Skeletal muscle satellite cell (primary cell): ENCODE measurements around the gene CTRB1.

Source experiments
- H3K27me3 ChIP-seq: 2 replicates; pipeline ENCODE4 v1.7.0; 2013; ENCODE audit warnings: low read length; ENCODE audit not compliant: control insufficient read depth, insufficient read depth
- H3K36me3 ChIP-seq: 2 replicates; pipeline ENCODE4 v1.7.0; 2013; ENCODE audit warnings: mild to moderate bottlenecking, control low read depth, low read length; ENCODE audit not compliant: insufficient read depth
- H3K4me1 ChIP-seq: 2 replicates; pipeline ENCODE4 v1.7.0; 2013; ENCODE audit warnings: low read length; ENCODE audit not compliant: control insufficient read depth, insufficient read depth
- H3K4me2 ChIP-seq: 2 replicates; pipeline ENCODE4 v1.7.0; 2013; ENCODE audit warnings: mild to moderate bottlenecking, low read length
- H3K4me3 ChIP-seq: 2 replicates; pipeline ENCODE4 v1.7.0; 2013; ENCODE audit warnings: low read length
- H3K9ac ChIP-seq: 2 replicates; pipeline ENCODE4 v1.7.0; 2013; ENCODE audit warnings: mild to moderate bottlenecking, low read depth, low read length, moderate library complexity
- H3K9me3 ChIP-seq: replicated peaks from 2 replicates; pipeline ENCODE4 v1.7.0; 2013; ENCODE audit warnings: mild to moderate bottlenecking, control low read depth, low read length

Gene CTRB1

GRCh38 chr16:75254359-75254837, 35.6 kb downstream of the CTRB1 start:
- H3K9ac ChIP-seq = peak overlapping the region; percentile 73
- peaks cover 69% of the 10 kb centered on the region for H3K4me1 ChIP-seq
- peaks cover 20% of the 10 kb centered on the region for H3K36me3 ChIP-seq
- H3K4me3 ChIP-seq = peak overlapping the region; percentile 30
- no peaks in the 10 kb centered on the region for H3K27me3 ChIP-seq
- H3K4me2 ChIP-seq = peak overlapping the region; percentile 75
- H3K9me3 ChIP-seq = no peaks in the 10 kb centered on the region

DNA sequence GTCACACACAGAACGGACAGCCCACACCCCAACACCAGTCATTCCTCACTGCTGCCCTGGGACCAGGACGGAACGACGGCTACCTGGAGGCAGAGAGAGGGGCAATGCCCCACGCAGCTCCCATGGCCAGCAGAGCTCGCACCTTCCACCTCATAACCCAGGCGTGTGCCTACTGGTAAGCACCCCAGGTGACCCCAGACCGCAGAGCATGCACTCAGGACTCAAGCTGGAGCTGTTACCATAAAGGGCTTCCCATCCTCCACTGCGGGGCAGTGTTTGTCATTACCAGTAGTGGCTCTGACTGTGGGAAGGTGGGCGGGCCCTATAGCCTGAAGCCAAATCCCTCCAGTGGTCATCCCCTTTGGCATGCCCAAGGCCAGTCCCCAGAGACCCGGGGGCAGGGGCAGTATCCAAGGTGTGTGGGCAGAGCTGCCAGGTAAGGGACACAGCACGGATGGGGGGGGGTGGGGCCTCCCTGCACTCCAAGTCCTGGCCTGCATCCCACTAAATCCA, 37.3 kb downstream of the CTRB1 start:
- Histone ChIP-seq H3K27me3 (no peaks in the 10 kb centered on the region), H3K36me3 (peaks cover 20% of the 10 kb centered on the region), H3K4me1 (peaks cover 63% of the 10 kb centered on the region), H3K4me2 (no peak overlapping the region), H3K9ac (peak overlapping the region; percentile 14), H3K4me3 (no peak overlapping the region), H3K9me3 (no peaks in the 10 kb centered on the region)

GRCh38 chr16:75256696-75257343, 38.0 kb downstream of the CTRB1 start:
- no peaks in the 10 kb centered on the region for H3K27me3 ChIP-seq

GRCh38 chr16:75257886-75258806, 39.4 kb downstream of the CTRB1 start:
- Histone ChIP-seq H3K27me3 (no peaks in the 10 kb centered on the region), H3K4me2 (peak overlapping the region; percentile 20), H3K36me3 (peaks cover 29% of the 10 kb centered on the region), H3K9ac (no peak overlapping the region), H3K4me3 (no peak overlapping the region), H3K4me1 (peaks cover 63% of the 10 kb centered on the region), H3K9me3 (no peaks in the 10 kb centered on the region)

More at GRCh38 chr16:75256696-75257343, 38.0 kb downstream of the CTRB1 start:
- Histone ChIP-seq H3K9ac (peak overlapping the region; percentile 48), H3K9me3 (no peaks in the 10 kb centered on the region), H3K4me1 (peaks cover 63% of the 10 kb centered on the region), H3K4me3 (no peak overlapping the region), H3K4me2 (peak overlapping the region; percentile 18), H3K36me3 (peaks cover 22% of the 10 kb centered on the region)

DNA sequence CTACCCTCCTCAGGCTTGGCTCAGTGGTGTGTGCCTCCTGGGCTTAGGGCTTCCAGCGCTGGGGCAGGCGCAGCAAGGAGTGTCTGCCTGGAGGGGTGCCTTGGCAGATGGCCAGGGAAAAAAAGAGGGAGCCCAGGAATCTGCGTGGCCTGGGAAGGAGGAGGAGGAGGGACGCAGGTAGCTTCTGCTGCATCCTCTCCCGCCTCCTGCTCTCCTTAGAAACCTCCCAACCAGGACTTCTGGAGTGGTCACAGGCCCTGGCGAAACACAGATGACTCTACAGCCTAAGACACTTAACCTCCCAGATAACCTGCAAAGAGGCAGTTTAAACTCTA, 40.0 kb downstream of the CTRB1 start:
- H3K27me3 ChIP-seq = no peaks in the 10 kb centered on the region
- peaks cover 34% of the 10 kb centered on the region for H3K36me3 ChIP-seq
- H3K4me2 ChIP-seq = no peak overlapping the region

DNA sequence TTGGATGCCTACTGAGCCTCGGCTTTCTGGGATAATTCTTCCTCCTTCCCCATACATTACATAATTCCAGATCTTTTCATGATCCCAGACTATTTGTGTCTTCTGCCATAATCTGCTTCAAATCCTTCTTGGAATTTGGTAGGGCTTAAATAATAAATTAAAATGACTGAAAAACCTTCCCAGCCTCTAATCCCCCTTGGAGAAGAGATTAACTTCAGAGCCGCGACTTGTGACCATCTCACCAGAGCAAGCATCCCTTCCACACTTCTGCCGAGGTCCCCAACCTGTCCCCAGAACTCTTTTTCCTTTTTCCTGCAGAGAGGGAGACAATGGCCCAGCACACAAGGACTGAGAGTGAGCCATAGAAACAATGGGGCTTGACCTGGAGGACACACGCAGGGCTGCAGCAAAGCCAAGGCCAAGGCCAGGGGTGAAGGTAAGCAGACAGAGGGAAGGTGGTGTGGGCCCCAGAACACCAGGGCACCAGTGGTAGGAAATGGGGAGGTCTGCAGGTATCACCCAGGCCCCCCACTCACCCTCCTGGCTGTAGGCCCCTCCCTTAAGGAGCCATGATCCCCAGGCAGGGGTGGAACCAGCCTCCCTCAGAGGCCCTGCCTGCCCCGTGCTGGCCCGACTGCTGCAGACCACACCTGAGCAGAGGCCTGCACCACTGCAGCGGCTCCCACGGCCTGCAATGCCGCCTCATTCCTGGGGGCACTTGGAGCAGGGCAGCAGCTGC, 42.2 kb downstream of the CTRB1 start:
- Histone ChIP-seq H3K4me3 (no peak overlapping the region), H3K9ac (no peak overlapping the region), H3K9me3 (no peaks in the 10 kb centered on the region), H3K4me1 (peaks cover 56% of the 10 kb centered on the region), H3K27me3 (no peaks in the 10 kb centered on the region), H3K36me3 (peaks cover 34% of the 10 kb centered on the region), H3K4me2 (no peak overlapping the region)

More for the DNA sequence above, 40.0 kb downstream of the CTRB1 start:
- H3K9ac ChIP-seq = no peak overlapping the region
- no peak overlapping the region for H3K4me3 ChIP-seq
- H3K4me1 ChIP-seq = peaks cover 63% of the 10 kb centered on the region
- no peaks in the 10 kb centered on the region for H3K9me3 ChIP-seq

- H3K4me1 ChIP-seq = peaks cover 56% of the 10 kb centered on the region
- no peak overlapping the region for H3K4me2 ChIP-seq
- no peaks in the 10 kb centered on the region for H3K27me3 ChIP-seq
- no peaks in the 10 kb centered on the region for H3K9me3 ChIP-seq
- H3K9ac ChIP-seq = no peak overlapping the region
- no peak overlapping the region for H3K4me3 ChIP-seq
- peaks cover 34% of the 10 kb centered on the region for H3K36me3 ChIP-seq
These were observed 42.8 kb downstream of the CTRB1 start for GRCh38 chr16:75261590-75262078.

DNA sequence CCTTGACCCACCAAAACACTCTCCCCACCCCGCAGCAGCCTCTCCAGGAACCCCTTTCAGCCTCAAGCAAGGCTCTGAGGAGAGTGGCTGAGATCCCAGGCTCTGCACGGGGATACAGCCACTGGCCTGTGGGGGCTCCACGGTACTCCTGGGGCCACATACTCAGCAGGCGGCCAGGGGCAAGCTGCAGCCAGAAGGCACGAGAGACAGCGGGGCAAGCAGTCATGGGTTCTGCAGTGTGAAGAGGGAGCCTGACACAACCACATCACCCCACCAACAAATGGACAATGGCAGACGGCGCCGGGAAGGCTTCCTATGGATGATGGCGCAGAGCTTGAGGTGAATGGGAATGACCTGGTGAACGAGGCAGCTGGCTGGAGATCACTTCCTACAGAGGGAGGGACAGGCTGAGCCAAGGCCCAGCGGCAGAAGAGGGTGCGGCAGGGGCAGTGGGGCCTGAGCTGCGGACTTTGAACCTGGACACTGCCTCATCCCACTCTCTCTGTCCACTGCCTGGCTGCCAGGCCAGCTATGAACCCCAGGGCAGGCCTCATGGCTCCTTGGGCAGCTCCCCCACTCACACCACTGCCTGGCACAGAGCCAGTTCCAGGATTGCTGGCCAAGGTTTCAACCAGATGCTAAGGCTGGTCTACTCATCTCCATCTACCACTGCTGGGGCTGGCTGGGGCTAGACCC, 43.5 kb downstream of the CTRB1 start:
- Histone ChIP-seq H3K4me3 (no peak overlapping the region), H3K9ac (no peak overlapping the region), H3K9me3 (no peaks in the 10 kb centered on the region), H3K4me1 (peaks cover 55% of the 10 kb centered on the region), H3K36me3 (peaks cover 34% of the 10 kb centered on the region), H3K4me2 (peak overlapping the region; percentile 99), H3K27me3 (no peaks in the 10 kb centered on the region)

DNA sequence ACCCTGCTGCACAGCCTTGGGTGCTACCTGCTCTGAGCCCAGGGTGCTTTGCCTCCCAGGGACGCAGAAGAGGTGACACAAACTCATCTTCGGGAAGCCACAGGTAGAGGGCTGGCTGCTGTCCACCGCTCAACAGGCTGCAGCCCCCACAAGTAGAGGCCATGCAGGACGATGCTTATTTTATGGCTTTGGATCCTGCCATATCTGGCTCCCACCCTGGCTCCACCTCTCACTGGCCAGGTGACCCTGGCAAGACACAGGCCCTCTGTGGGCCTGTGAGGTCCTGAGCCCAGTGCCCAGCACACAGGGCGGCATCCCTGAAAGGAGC, 44.0 kb downstream of the CTRB1 start:
- Histone ChIP-seq H3K27me3 (no peaks in the 10 kb centered on the region), H3K9ac (no peak overlapping the region), H3K36me3 (peaks cover 34% of the 10 kb centered on the region), H3K4me2 (peak overlapping the region; percentile 99), H3K4me3 (no peak overlapping the region), H3K4me1 (peaks cover 55% of the 10 kb centered on the region), H3K9me3 (no peaks in the 10 kb centered on the region)

DNA sequence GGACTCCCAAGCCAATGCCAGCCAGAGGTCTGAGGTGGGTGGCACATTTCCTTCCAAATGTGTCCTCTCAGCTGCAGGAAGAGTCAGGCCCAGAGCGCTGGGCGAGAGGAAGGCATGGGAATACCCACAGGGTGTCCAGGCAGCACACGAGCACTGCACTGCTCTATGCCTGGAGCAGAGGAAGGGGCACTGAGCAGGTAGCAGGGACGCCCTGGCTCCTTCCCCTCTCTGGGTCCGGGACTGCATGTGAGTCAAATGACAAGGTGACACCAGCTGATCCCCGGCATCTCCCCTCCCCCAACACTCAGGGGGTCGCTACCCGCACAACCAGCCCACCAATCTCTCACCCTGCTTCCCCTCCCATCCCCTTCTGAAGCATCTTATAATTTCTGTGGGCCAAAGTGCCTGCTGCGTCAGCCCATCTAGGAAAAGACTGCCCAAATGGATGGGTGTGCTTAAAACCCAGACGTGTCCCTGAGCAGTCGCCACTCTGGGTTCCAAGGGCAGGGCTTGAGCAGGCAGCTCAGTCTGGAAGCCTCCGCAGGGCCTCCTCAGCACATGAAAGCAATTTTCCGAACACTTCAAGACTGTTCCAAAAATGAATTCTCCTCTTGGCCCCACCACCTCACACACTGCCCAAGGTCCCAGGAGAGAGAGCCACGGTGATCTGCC, 44.6 kb downstream of the CTRB1 start:
- Histone ChIP-seq H3K9me3 (no peaks in the 10 kb centered on the region), H3K4me2 (peak overlapping the region; percentile 99), H3K36me3 (peaks cover 29% of the 10 kb centered on the region), H3K9ac (peak overlapping the region; percentile 100), H3K27me3 (no peaks in the 10 kb centered on the region), H3K4me1 (peaks cover 56% of the 10 kb centered on the region), H3K4me3 (peak overlapping the region; percentile 98)
